Activated CD4-positive, CD25-positive, alpha-beta regulatory T cell treated with anti-CD3 and anti-CD28 coated beads, Interleukin-2, amount 50 U/mL, for 16 hours (primary cell): ENCODE data around the gene SPRR4.
"Not testable (repeated sequence)": the region's sequence is repeated elsewhere in the genome, so short reads cannot be mapped to it uniquely, and the experiment has no call there.

Source experiments
- DNase-seq: peaks from one replicate; pipeline ENCODE4 v3.0.0-alpha.2; 2020; ENCODE audit warnings: low read depth, low spot score

Gene SPRR4

DNA sequence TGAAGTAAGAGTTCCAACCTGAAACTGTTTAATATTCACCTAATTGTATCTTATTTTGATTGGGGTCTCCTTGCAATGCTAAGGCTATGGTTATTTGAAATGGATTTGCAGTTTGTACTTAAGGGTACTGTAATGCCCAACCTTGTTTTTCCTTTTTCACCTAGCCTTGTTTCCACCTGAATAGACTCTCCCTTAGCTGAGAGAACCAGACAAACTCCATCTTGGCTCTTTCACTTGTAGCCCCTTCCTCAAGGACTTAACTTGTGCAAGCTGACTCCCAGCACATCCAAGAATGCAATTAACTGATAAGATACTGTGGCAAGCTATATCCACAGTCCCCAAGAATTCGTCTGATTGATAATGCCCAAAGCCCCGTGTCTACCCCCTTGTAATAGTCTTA lies 51.4 kb downstream of the SPRR4 start:
- not testable (repeated sequence) for DNase-seq
